ENCODE measurements around the gene CITED4.

- TF ChIP-seq CTCF (conservative IDR thresholded peaks at IDR 0.05 in 1 of 2, IDR thresholded peaks at IDR 0.05 in 1 of 2; ENCODE audit: low read depth in 1 of 2, low read length in 2 of 2) (no peak), EZH2 (IDR thresholded peaks at IDR 0.05; ENCODE audit: low read length, missing control alignments) (no peak)
Measured at GRCh38 chr1:40838045-40838979, 23.9 kb downstream of the CITED4 start.

All from fibroblast of lung (primary cell).